GM12873 (cell line): ENCODE results near the gene TLR10.

Experiments
- TF ChIP-seq, protein P1 (sequence below): IDR thresholded peaks from 2 replicates; pipeline ENCODE4 v1.5.1; 2012; ENCODE audit warnings: low read depth, mild to moderate bottlenecking, moderate library complexity, low read length, control low read depth; ENCODE audit not compliant: insufficient read depth; ENCODE audit errors: missing control alignments

Gene TLR10

GRCh38 chr4:38752941-38753806 is 29.6 kb downstream of the TLR10 start:
- TF ChIP-seq, protein P1, sequence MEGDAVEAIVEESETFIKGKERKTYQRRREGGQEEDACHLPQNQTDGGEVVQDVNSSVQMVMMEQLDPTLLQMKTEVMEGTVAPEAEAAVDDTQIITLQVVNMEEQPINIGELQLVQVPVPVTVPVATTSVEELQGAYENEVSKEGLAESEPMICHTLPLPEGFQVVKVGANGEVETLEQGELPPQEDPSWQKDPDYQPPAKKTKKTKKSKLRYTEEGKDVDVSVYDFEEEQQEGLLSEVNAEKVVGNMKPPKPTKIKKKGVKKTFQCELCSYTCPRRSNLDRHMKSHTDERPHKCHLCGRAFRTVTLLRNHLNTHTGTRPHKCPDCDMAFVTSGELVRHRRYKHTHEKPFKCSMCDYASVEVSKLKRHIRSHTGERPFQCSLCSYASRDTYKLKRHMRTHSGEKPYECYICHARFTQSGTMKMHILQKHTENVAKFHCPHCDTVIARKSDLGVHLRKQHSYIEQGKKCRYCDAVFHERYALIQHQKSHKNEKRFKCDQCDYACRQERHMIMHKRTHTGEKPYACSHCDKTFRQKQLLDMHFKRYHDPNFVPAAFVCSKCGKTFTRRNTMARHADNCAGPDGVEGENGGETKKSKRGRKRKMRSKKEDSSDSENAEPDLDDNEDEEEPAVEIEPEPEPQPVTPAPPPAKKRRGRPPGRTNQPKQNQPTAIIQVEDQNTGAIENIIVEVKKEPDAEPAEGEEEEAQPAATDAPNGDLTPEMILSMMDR: no peak

GRCh38 chr4:38752372-38752940 is 30.3 kb downstream of the TLR10 start:
- TF ChIP-seq, protein P1: no peak

DNA sequence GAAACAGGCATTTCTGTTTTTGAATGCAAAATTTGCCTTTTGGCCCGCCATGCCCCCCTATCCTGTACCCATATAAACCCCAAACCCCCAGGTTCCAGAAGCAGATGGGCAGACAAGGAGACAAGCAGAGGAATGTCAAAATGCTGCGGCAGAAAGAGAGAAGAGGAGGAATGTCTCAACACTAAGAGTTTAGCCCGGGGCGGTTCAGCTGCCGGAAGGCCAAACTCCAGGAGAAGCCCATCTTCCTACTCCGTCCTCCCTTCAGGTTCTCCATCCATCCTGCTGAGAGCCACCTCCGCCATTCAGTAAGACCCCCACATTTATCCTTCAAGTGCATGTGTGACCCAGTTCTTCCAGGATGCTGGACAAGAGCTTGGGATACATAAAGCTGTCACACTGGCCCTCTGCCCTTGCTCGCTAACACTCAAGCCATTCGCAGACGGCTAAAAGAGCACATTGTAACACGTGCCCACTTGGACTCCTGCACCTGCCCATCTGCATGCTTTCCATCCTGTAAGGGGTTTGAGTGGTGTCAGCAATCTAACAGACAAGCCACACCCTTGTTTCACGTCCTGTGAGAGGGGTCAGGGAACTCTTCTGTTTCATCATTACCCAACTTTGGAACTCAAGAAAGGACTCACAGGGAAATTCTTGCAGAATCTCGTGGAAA is 31.3 kb downstream of the TLR10 start:
- TF ChIP-seq, protein P1: no peak

GRCh38 chr4:38749336-38749735 is 33.5 kb downstream of the TLR10 start:
- TF ChIP-seq, protein P1: no peak

GRCh38 chr4:38747629-38748028 is 35.2 kb downstream of the TLR10 start:
- TF ChIP-seq, protein P1: no peak

DNA sequence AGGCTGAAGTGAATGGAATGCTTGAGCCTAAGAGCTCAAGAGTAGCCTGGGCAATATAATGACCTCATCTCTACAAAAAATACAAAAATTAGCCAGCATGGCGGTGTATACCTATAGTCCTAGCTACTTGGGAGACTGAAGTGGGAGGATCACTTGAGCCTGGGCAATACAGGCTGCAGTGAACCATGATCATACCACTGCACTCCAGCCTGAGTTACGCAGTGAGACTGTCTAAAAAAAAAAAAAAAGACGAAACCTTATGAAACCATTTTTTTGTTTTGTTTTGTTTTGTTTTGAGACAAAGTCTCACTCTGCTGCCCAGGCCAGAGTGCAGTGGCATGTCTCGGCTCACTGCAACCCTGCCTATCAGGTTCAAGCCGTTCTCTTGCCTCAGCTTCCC is 36.9 kb downstream of the TLR10 start:
- TF ChIP-seq, protein P1: no peak

- TF ChIP-seq, protein P1: no peak
Measured at GRCh38 chr4:38743866-38744265, 38.9 kb downstream of the TLR10 start.
